ENCODE results near the gene DACH2.

DACH2 gene

GRCh38 chrX:86295293-86295692 lies 147.0 kb downstream of the DACH2 start:
- H3K4me3 ChIP-seq (ENCODE audit: low read depth, low read length), result no peak overlapping the region
- TF ChIP-seq CTCF (IDR thresholded peaks at IDR 0.05; ENCODE audit: low read depth, low read length), result no peak
- no peak for TF ChIP-seq MAX (IDR thresholded peaks at IDR 0.05; ENCODE audit: low read depth, low read length)
- no peak for TF ChIP-seq MYC (IDR thresholded peaks at IDR 0.05; ENCODE audit: low read depth, low read length)
- no peak for DNase-seq (ENCODE audit: low read depth)

- H3K4me3 ChIP-seq (ENCODE audit: low read depth, low read length), result no peak overlapping the region
- no peak for TF ChIP-seq CTCF (IDR thresholded peaks at IDR 0.05; ENCODE audit: low read depth, low read length)
- TF ChIP-seq MAX (IDR thresholded peaks at IDR 0.05; ENCODE audit: low read depth, low read length), result no peak
- no peak for TF ChIP-seq MYC (IDR thresholded peaks at IDR 0.05; ENCODE audit: low read depth, low read length)
- no peak for TF ChIP-seq POLR2A (IDR thresholded peaks at IDR 0.05; ENCODE audit: extremely low read depth, insufficient read length)
- DNase-seq (ENCODE audit: low read depth), result no peak
Measured at GRCh38 chrX:86322913-86323312, 174.7 kb downstream of the DACH2 start.

- no peak for DNase-seq (ENCODE audit: low read depth)
- TF ChIP-seq MAX (IDR thresholded peaks at IDR 0.05; ENCODE audit: low read depth, low read length) (no peak), MYC (IDR thresholded peaks at IDR 0.05; ENCODE audit: low read depth, low read length) (no peak), CTCF (IDR thresholded peaks at IDR 0.05; ENCODE audit: low read depth, low read length) (no peak), POLR2A (IDR thresholded peaks at IDR 0.05; ENCODE audit: extremely low read depth, insufficient read length) (no peak)
- no peak overlapping the region for H3K4me3 ChIP-seq (ENCODE audit: low read depth, low read length)
Measured at GRCh38 chrX:86329174-86329573, 180.9 kb downstream of the DACH2 start.

GRCh38 chrX:86348669-86349068 lies 200.4 kb downstream of the DACH2 start:
- DNase-seq (ENCODE audit: low read depth), result peak; percentile 8
- H3K4me3 ChIP-seq (ENCODE audit: low read depth, low read length), result no peak overlapping the region
- no peak for TF ChIP-seq POLR2A (IDR thresholded peaks at IDR 0.05; ENCODE audit: extremely low read depth, insufficient read length)
- TF ChIP-seq CTCF (IDR thresholded peaks at IDR 0.05; ENCODE audit: low read depth, low read length), result peak; percentile 17
- no peak for TF ChIP-seq MAX (IDR thresholded peaks at IDR 0.05; ENCODE audit: low read depth, low read length)

- TF ChIP-seq MYC (IDR thresholded peaks at IDR 0.05; ENCODE audit: low read depth, low read length), result no peak
- TF ChIP-seq CTCF (IDR thresholded peaks at IDR 0.05; ENCODE audit: low read depth, low read length), result no peak
- TF ChIP-seq MAX (IDR thresholded peaks at IDR 0.05; ENCODE audit: low read depth, low read length), result no peak
- TF ChIP-seq POLR2A (IDR thresholded peaks at IDR 0.05; ENCODE audit: extremely low read depth, insufficient read length), result no peak
- no peak for DNase-seq (ENCODE audit: low read depth)
- no peak overlapping the region for H3K4me3 ChIP-seq (ENCODE audit: low read depth, low read length)
Measured at GRCh38 chrX:86349115-86349514, 200.9 kb downstream of the DACH2 start.
